Astrocyte of the hippocampus (primary cell): ENCODE results near the gene SLC6A1.
A peak's percentile ranks its signal among the peaks of the same experiment; 100 is the strongest.
"Not testable (repeated sequence)": the region's sequence is repeated elsewhere in the genome, so short reads cannot be mapped to it uniquely, and the experiment has no call there.

Experiments used
- DNase-seq: peaks from one replicate; pipeline ENCODE4 v3.0.0; 2011; ENCODE audit warnings: low read depth, low spot score

Gene SLC6A1

GRCh38 chr3:11059799-11060115 is 67.2 kb downstream of the SLC6A1 start:
- no peak for DNase-seq

GRCh38 chr3:11060500-11061251 is 68.1 kb downstream of the SLC6A1 start:
- DNase-seq, result peak; percentile 88

- DNase-seq, result not testable (repeated sequence)
Measured at GRCh38 chr3:11061268-11061871, 68.8 kb downstream of the SLC6A1 start.

GRCh38 chr3:11062704-11063103 is 70.2 kb downstream of the SLC6A1 start:
- no peak for DNase-seq

GRCh38 chr3:11071096-11071755 is 78.7 kb downstream of the SLC6A1 start:
- no peak for DNase-seq

GRCh38 chr3:11072631-11073030 is 80.1 kb downstream of the SLC6A1 start:
- no peak for DNase-seq

GRCh38 chr3:11074011-11074410 is 81.5 kb downstream of the SLC6A1 start:
- no peak for DNase-seq

GRCh38 chr3:11074451-11074850 is 81.9 kb downstream of the SLC6A1 start:
- no peak for DNase-seq

- not testable (repeated sequence) for DNase-seq
Measured at GRCh38 chr3:11075122-11075521, 82.6 kb downstream of the SLC6A1 start.

- no peak for DNase-seq
Measured at GRCh38 chr3:11076711-11077110, 84.2 kb downstream of the SLC6A1 start.

- no peak for DNase-seq
Measured at GRCh38 chr3:11077466-11077865, 84.9 kb downstream of the SLC6A1 start.

- DNase-seq, result no peak
Measured at GRCh38 chr3:11078826-11079515, 86.4 kb downstream of the SLC6A1 start.

- no peak for DNase-seq
Measured at GRCh38 chr3:11080492-11080891, 87.9 kb downstream of the SLC6A1 start.

- no peak for DNase-seq
Measured at GRCh38 chr3:11084098-11084497, 91.5 kb downstream of the SLC6A1 start.

- DNase-seq, result no peak
Measured at GRCh38 chr3:11084677-11085076, 92.1 kb downstream of the SLC6A1 start.

- no peak for DNase-seq
Measured at GRCh38 chr3:11085093-11085840, 92.7 kb downstream of the SLC6A1 start.

GRCh38 chr3:11086856-11087255 is 94.3 kb downstream of the SLC6A1 start:
- no peak for DNase-seq

- DNase-seq, result no peak
Measured at GRCh38 chr3:11088066-11088465, 95.5 kb downstream of the SLC6A1 start.

- DNase-seq, result no peak
Measured at GRCh38 chr3:11088831-11089230, 96.3 kb downstream of the SLC6A1 start.
